CD4-positive, alpha-beta T cell (primary cell): ENCODE data around the gene GPN2. TPM values are rescaled to one million over a fixed set of nuclear protein-coding genes. Genes with fewer than 3 reads are reported as not detected.

Source experiments
- ATAC-seq: fragments of 200-7000 bp; cut with Tn5 transposase; one replicate; pipeline ENCODE4 v1.10.0; 2022; ENCODE audit warnings: mild to moderate bottlenecking; ENCODE audit not compliant: poor library complexity
- CTCF ChIA-PET: fragments of 350-600 bp; sonication (Branson Sonifier 250); formaldehyde crosslinking; loops from one replicate; lab custom pipeline; 2021; ENCODE audit warnings: antibody characterized with exemption, inconsistent platforms; lab: Charles Lee
- POLR2A ChIA-PET: fragments of 350-600 bp; sonication (Branson Sonifier 250); formaldehyde crosslinking; loops from one replicate; lab custom pipeline; 2021; ENCODE audit warnings: antibody characterized with exemption, inconsistent platforms; lab: Charles Lee
- DNase-seq, 14 experiments: peaks; one replicate each; pipeline ENCODE4 v3.0.0-alpha.2; 2013 to 2020; ENCODE audit warnings: mixed read lengths in 2 of 14
- H3K27ac ChIP-seq, 2 donors: one replicate each; pipeline versions ENCODE4 v1.5.1 to v1.7.0; 2013; ENCODE audit warnings: low read length in 2 of 2, low read depth in 1 of 2, mild to moderate bottlenecking in 1 of 2
- H3K27me3 ChIP-seq, 2 experiments: 1 replicate in 1 of 2; 2 replicates in 1 of 2; pipeline versions ENCODE4 v1.6.1 to v1.7.0; 2013; ENCODE audit warnings: low read length in 2 of 2, control low read depth in 1 of 2, mild to moderate bottlenecking in 1 of 2, moderate library complexity in 1 of 2; ENCODE audit not compliant: insufficient read depth in 2 of 2, control insufficient read depth in 1 of 2
- H3K36me3 ChIP-seq: one replicate; pipeline ENCODE4 v1.6.1; 2013; ENCODE audit warnings: low read length, control low read depth; ENCODE audit not compliant: insufficient read depth
- H3K4me1 ChIP-seq: one replicate; pipeline ENCODE4 v1.6.1; 2013; ENCODE audit warnings: low read length, control low read depth; ENCODE audit not compliant: insufficient read depth
- H3K4me3 ChIP-seq: one replicate; pipeline ENCODE4 v1.5.1; 2013; ENCODE audit warnings: mild to moderate bottlenecking, low read length, moderate library complexity
- H3K9me3 ChIP-seq, 2 experiments: 1 replicate in 1 of 2; 2 replicates in 1 of 2; pipeline versions ENCODE4 v1.6.1 to v1.7.0; 2013; ENCODE audit warnings: low read length in 2 of 2, mild to moderate bottlenecking in 2 of 2, control low read depth in 1 of 2, moderate library complexity in 1 of 2; ENCODE audit not compliant: control insufficient read depth in 1 of 2, insufficient read depth in 1 of 2
- H3K27ac Mint-ChIP-seq: one replicate; pipeline ENCODE4 v1.8.0; 2020; ENCODE audit warnings: mixed read lengths
- H3K27me3 Mint-ChIP-seq: one replicate; pipeline ENCODE4 v1.8.0; 2021; ENCODE audit warnings: mixed read lengths
- H3K36me3 Mint-ChIP-seq: one replicate; pipeline ENCODE4 v1.8.0; 2021; ENCODE audit warnings: low read depth, mixed read lengths
- H3K4me1 Mint-ChIP-seq: one replicate; pipeline ENCODE4 v1.8.0; 2021; ENCODE audit warnings: low read depth, mixed read lengths
- H3K4me3 Mint-ChIP-seq: one replicate; pipeline ENCODE4 v1.8.0; 2020; ENCODE audit warnings: mild to moderate bottlenecking, mixed read lengths
- H3K9me3 Mint-ChIP-seq: one replicate; pipeline ENCODE4 v1.8.0; 2020; ENCODE audit warnings: mixed read lengths
- CTCF ChIP-seq: fragments of 200-600 bp; IDR thresholded peaks from one replicate; pipeline ENCODE4 v1.8.0; 2022; ENCODE audit warnings: antibody characterized with exemption, mild to moderate bottlenecking
- intact Hi-C, 2 experiments: fragments of 100-400 bp; cut with DNase I in 1 of 2; cut with micrococcal nuclease in 1 of 2; formaldehyde crosslinking; loops; one replicate each; pipeline versions ENCODE4 v1.15.1 to v1.9.0; 2023 to 2025; cut with DNase I, micrococcal nuclease
- total RNA-seq, 174 experiments: library from RNA in 2 of 174; stranded (reverse) in 2 of 174; gene quantifications; one replicate each; pipeline ENCODE4 v1.2.3 and lab custom pipeline; 2021 to 2026

Gene GPN2
- total RNA-seq, 2 experiments from 2014 or later, result 42.0 to 44.4 TPM

- Histone ChIP-seq H3K27ac (no peak overlapping the region), H3K4me1 (no peaks in the 10 kb centered on the region), H3K4me3 (no peak overlapping the region), H3K27me3 (no peaks in the 10 kb centered on the region), H3K36me3 (peaks cover 63% of the 10 kb centered on the region), H3K9me3 (no peaks in the 10 kb centered on the region)
- POLR2A ChIA-PET, result interaction anchor here (1.4 kb wide), 1 partner anchor 44 kb away, joined by 3 read pairs; the partner anchor contains the start of gene GPATCH3
- Mint-ChIP-seq H3K27me3 (no peaks in the 10 kb centered on the region), H3K27ac (no peak overlapping the region), H3K36me3 (peaks cover 64% of the 10 kb centered on the region), H3K9me3 (no peaks in the 10 kb centered on the region), H3K4me3 (no peak overlapping the region), H3K4me1 (peaks cover 9% of the 10 kb centered on the region)
- TF ChIP-seq CTCF, result no peak
- no peak for DNase-seq
- intact Hi-C loops, result no loop called here
- ATAC-seq, result no peak
- CTCF ChIA-PET, result no interaction called here
These were observed 33.9 kb downstream of the GPN2 start for GRCh38 chr1:26856181-26856580.

GRCh38 chr1:26855636-26856035 lies 34.4 kb downstream of the GPN2 start:
- intact Hi-C loops, result no loop called here
- H3K4me1 ChIP-seq, result no peaks in the 10 kb centered on the region
- Mint-ChIP-seq H3K4me3 (no peak overlapping the region), H3K27me3 (no peaks in the 10 kb centered on the region), H3K9me3 (no peaks in the 10 kb centered on the region), H3K4me1 (peaks cover 9% of the 10 kb centered on the region), H3K27ac (no peak overlapping the region), H3K36me3 (peaks cover 69% of the 10 kb centered on the region)
- POLR2A ChIA-PET, result interaction anchor here (0.5 to 1.4 kb wide), 2 partner anchors 45 to 119 kb away, joined by 3 read pairs; partner anchors contain the start of gene GPATCH3
- ATAC-seq, result no peak
- CTCF ChIA-PET, result no interaction called here
- no peak overlapping the region for H3K27ac ChIP-seq
- H3K9me3 ChIP-seq, result no peaks in the 10 kb centered on the region
- no peaks in the 10 kb centered on the region for H3K27me3 ChIP-seq
- TF ChIP-seq CTCF, result no peak
- no peak for DNase-seq
- H3K4me3 ChIP-seq, result no peak overlapping the region
- H3K36me3 ChIP-seq, result peaks cover 69% of the 10 kb centered on the region

DNA sequence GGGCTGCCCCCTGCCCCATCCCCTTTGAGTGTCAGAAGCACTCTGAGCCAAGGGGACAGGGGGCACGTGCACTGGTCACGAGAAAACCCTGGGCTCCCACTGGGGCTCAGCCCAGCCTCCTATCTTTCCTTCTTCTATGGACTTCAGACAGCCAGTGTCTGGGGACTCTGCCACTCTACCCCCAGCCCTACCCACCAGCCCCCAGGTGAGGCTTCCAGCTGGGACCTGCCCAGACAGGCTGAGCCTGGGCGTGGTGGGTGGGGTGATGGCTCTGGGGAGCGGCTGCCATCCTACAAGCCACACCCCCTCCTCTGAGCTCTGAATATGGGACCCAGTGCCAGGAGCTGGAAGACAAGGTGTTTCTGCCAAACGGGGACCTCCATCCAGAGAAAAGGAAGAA lies 35.2 kb downstream of the GPN2 start:
- no peaks in the 10 kb centered on the region for H3K4me1 ChIP-seq
- no peak overlapping the region for H3K4me3 ChIP-seq
- no peak overlapping the region for H3K27ac ChIP-seq
- peaks cover 76% of the 10 kb centered on the region for H3K36me3 ChIP-seq
- no peak for TF ChIP-seq CTCF
- Mint-ChIP-seq H3K27me3 (no peaks in the 10 kb centered on the region), H3K36me3 (peaks cover 76% of the 10 kb centered on the region), H3K4me1 (peaks cover 9% of the 10 kb centered on the region), H3K27ac (no peak overlapping the region), H3K4me3 (no peak overlapping the region), H3K9me3 (no peaks in the 10 kb centered on the region)
- DNase-seq, result no peak
- ChIA-PET POLR2A (interaction anchor here (1.4 kb wide), 1 partner anchor 45 kb away, joined by 3 read pairs; the partner anchor contains the start of gene GPATCH3), CTCF (interaction anchor here (1.1 to 1.5 kb wide), 2 partner anchors 10 to 32 kb away, joined by 3 to 4 read pairs; no protein-coding TSS in a partner anchor)
- H3K9me3 ChIP-seq, result no peaks in the 10 kb centered on the region
- no peaks in the 10 kb centered on the region for H3K27me3 ChIP-seq
- no peak for ATAC-seq
- intact Hi-C loops, result no loop called here
